IMR-90 (cell line): ENCODE measurements around the gene ALOXE3. TPM values are rescaled to one million over a fixed set of nuclear protein-coding genes. Genes with fewer than 3 reads are reported as not detected.

Source experiments
- ATAC-seq: fragments of 200-7000 bp; cut with Tn5 transposase; 2 replicates; pipeline ENCODE4 v1.9.1; 2020; ENCODE audit warnings: low read depth, mild to moderate bottlenecking, moderate library complexity
- BruUV-seq: library from RNA; stranded (reverse); fragments of 400-500 nt; replicated peaks from 2 replicates; lab custom pipeline; 2021; lab: Mats Ljungman, UMichigan
- CTCF ChIA-PET: fragments of 300-600 bp; formaldehyde crosslinking; extraction: SDS; loops from one replicate; lab custom pipeline; 2021; ENCODE audit warnings: antibody characterized with exemption; lab: Yijun Ruan, JAX
- POLR2A ChIA-PET: fragments of 300-600 bp; sonication (Branson Sonifier 250); formaldehyde crosslinking; loops from one replicate; lab custom pipeline; 2022; ENCODE audit warnings: antibody characterized with exemption; ENCODE audit not compliant: unreplicated experiment; lab: Charles Lee
- DNase-seq: peaks from one replicate; pipeline ENCODE4 v3.0.0; 2013
- H2AFZ ChIP-seq: replicated peaks from 2 replicates; pipeline ENCODE3; 2013; ENCODE audit warnings: low read length, mild to moderate bottlenecking; ENCODE audit not compliant: poor library complexity
- H2AK5ac ChIP-seq: 2 replicates; pipeline ENCODE4 v1.6.1; 2013; ENCODE audit warnings: low read depth, low read length, inconsistent platforms
- H2AK9ac ChIP-seq: replicated peaks from 2 replicates; pipeline ENCODE3; 2013; ENCODE audit warnings: mild to moderate bottlenecking, low read depth, low read length, moderate library complexity; ENCODE audit not compliant: poor library complexity
- H2BK120ac ChIP-seq: 2 replicates; pipeline ENCODE4 v1.6.1; 2013; ENCODE audit warnings: low read depth, low read length, inconsistent platforms
- H2BK15ac ChIP-seq: 3 replicates; pipeline ENCODE4 v1.6.1; 2013; ENCODE audit warnings: low read depth, low read length, inconsistent platforms
- H2BK20ac ChIP-seq: 2 replicates; pipeline ENCODE4 v1.6.1; 2013; ENCODE audit warnings: low read depth, mild to moderate bottlenecking, inconsistent platforms, low read length, moderate library complexity
- H2BK5ac ChIP-seq: 2 replicates; pipeline ENCODE4 v1.6.1; 2013; ENCODE audit warnings: mild to moderate bottlenecking, low read depth, low read length, inconsistent platforms; ENCODE audit not compliant: poor library complexity, severe bottlenecking
- H3K14ac ChIP-seq: replicated peaks from 2 replicates; pipeline ENCODE4 v1.6.1; 2013; ENCODE audit warnings: low read depth, low read length, inconsistent platforms
- H3K18ac ChIP-seq: 2 replicates; pipeline ENCODE4 v1.6.1; 2013; ENCODE audit warnings: low read depth, low read length, control low read depth
- H3K23ac ChIP-seq: 2 replicates; pipeline ENCODE4 v1.6.1; 2013; ENCODE audit warnings: low read depth, low read length, inconsistent platforms
- H3K27ac ChIP-seq: 2 replicates; pipeline ENCODE4 v1.5.1; 2013; ENCODE audit warnings: mild to moderate bottlenecking, control low read depth, low read length; ENCODE audit not compliant: insufficient read depth
- H3K27me3 ChIP-seq: 2 replicates; pipeline ENCODE4 v1.6.1; 2013; ENCODE audit warnings: low read length; ENCODE audit not compliant: control insufficient read depth, insufficient read depth
- H3K36me3 ChIP-seq: 2 replicates; pipeline ENCODE4 v1.6.1; 2013; ENCODE audit warnings: low read length, mixed read lengths; ENCODE audit not compliant: control insufficient read depth, insufficient read depth
- H3K4ac ChIP-seq: 2 replicates; pipeline ENCODE4 v1.6.1; 2013; ENCODE audit warnings: low read depth, low read length, inconsistent platforms
- H3K4me1 ChIP-seq: 2 replicates; pipeline ENCODE4 v1.6.1; 2013; ENCODE audit warnings: low read length, mixed read lengths; ENCODE audit not compliant: control insufficient read depth, insufficient read depth
- H3K4me2 ChIP-seq: 2 replicates; pipeline ENCODE4 v1.6.1; 2013; ENCODE audit warnings: low read depth, mild to moderate bottlenecking, control low read depth, low read length, moderate library complexity
- H3K4me3 ChIP-seq: 2 replicates; pipeline ENCODE4 v1.5.1; 2013; ENCODE audit warnings: low read depth, mild to moderate bottlenecking, control low read depth, low read length, moderate library complexity; ENCODE audit not compliant: insufficient read depth
- H3K56ac ChIP-seq: 2 replicates; pipeline ENCODE4 v1.6.1; 2013; ENCODE audit warnings: low read length, inconsistent platforms; ENCODE audit not compliant: insufficient read depth; ENCODE audit errors: extremely low read depth
- H3K79me1 ChIP-seq, 2 experiments: 2 replicates each; pipeline ENCODE4 v1.6.1; 2013; ENCODE audit warnings: low read length in 2 of 2, inconsistent platforms in 1 of 2, low read depth in 1 of 2
- H3K9ac ChIP-seq: 2 replicates; pipeline ENCODE4 v1.6.1; 2013; ENCODE audit warnings: low read depth, low read length, control low read depth
- H3K9me1 ChIP-seq: 2 replicates; pipeline ENCODE4 v1.6.1; 2013; ENCODE audit warnings: low read length, inconsistent platforms; ENCODE audit not compliant: insufficient read depth
- H3K9me3 ChIP-seq: 2 replicates; pipeline ENCODE4 v1.6.1; 2013; ENCODE audit warnings: low read length; ENCODE audit not compliant: control insufficient read depth, insufficient read depth
- H4K20me1 ChIP-seq: 2 replicates; pipeline ENCODE4 v1.6.1; 2013; ENCODE audit warnings: low read length, inconsistent platforms; ENCODE audit not compliant: insufficient read depth
- H4K5ac ChIP-seq: 2 replicates; pipeline ENCODE4 v1.6.1; 2013; ENCODE audit warnings: mild to moderate bottlenecking, low read depth, low read length, control low read depth
- H4K8ac ChIP-seq, 2 experiments: 2 replicates each; pipeline ENCODE4 v1.6.1; 2013; ENCODE audit warnings: low read depth in 2 of 2, low read length in 2 of 2, control low read depth in 1 of 2, inconsistent platforms in 1 of 2
- H4K91ac ChIP-seq: 2 replicates; pipeline ENCODE4 v1.6.1; 2013; ENCODE audit warnings: low read depth, low read length, inconsistent platforms; ENCODE audit not compliant: insufficient read depth
- BHLHE40 ChIP-seq: fragments of 150-350 bp; IDR thresholded peaks from 2 replicates; pipeline ENCODE4 v1.6.1; 2016; ENCODE audit warnings: mild to moderate bottlenecking, low read depth, low read length
- CEBPB ChIP-seq: IDR thresholded peaks from 2 replicates; pipeline ENCODE4 v1.6.1; 2012; ENCODE audit warnings: low read depth, low read length, improper control_type of control experiment
- CHD1 ChIP-seq: IDR thresholded peaks from 2 replicates; pipeline ENCODE4 v1.6.1; 2012; ENCODE audit warnings: low read depth, low read length, improper control_type of control experiment
- FOS ChIP-seq: fragments of 150-350 bp; IDR thresholded peaks from 2 replicates; pipeline ENCODE4 v1.6.1; 2016; ENCODE audit warnings: low read depth, low read length
- MAFK ChIP-seq: IDR thresholded peaks from 2 replicates; pipeline ENCODE4 v1.6.1; 2012; ENCODE audit warnings: low read depth, low read length, improper control_type of control experiment
- MAZ ChIP-seq: IDR thresholded peaks from 2 replicates; pipeline ENCODE4 v1.6.1; 2012; ENCODE audit warnings: low read depth, mild to moderate bottlenecking, low read length, improper control_type of control experiment, moderate library complexity, borderline replicate concordance
- MXI1 ChIP-seq: IDR thresholded peaks from 2 replicates; pipeline ENCODE4 v1.6.1; 2012; ENCODE audit warnings: low read depth, mild to moderate bottlenecking, low read length, moderate library complexity, borderline replicate concordance
- NFE2L2 ChIP-seq: fragments of 150-350 bp; IDR thresholded peaks from 2 replicates; pipeline ENCODE4 v1.6.1; 2016; ENCODE audit warnings: low read depth, mild to moderate bottlenecking, low read length
- POLR2A ChIP-seq: IDR thresholded peaks from 2 replicates; pipeline ENCODE4 v1.6.1; 2012; ENCODE audit warnings: mild to moderate bottlenecking, low read depth, low read length
- RCOR1 ChIP-seq: IDR thresholded peaks from 2 replicates; pipeline ENCODE4 v1.6.1; 2012; ENCODE audit warnings: mild to moderate bottlenecking, low read length, improper control_type of control experiment; ENCODE audit not compliant: insufficient replicate concordance
- SMC3 ChIP-seq: fragments of 150-350 bp; IDR thresholded peaks from 2 replicates; pipeline ENCODE4 v1.6.1; 2016; ENCODE audit warnings: low read depth, mild to moderate bottlenecking, antibody characterized with exemption, low read length, moderate library complexity
- WGBS, 2 experiments: methylation state at CpG; one replicate each; pipeline versions ENCODE4 v1.1.5 to v1.1.7; 2013; ENCODE audit warnings: missing lambda C conversion rate in 2 of 2; ENCODE audit not compliant: insufficient read length in 1 of 2; ENCODE audit errors: extremely low coverage in 2 of 2; 5-methylcytosine and 5-hydroxymethylcytosine counted together
- dilution Hi-C: fragments of 300-500 bp; cut with HindIII; formaldehyde crosslinking; loops from one replicate; pipeline ENCODE4 v1.14.3; 2018; ENCODE audit warnings: low sequenced_read_pairs; ENCODE audit not compliant: unreplicated experiment
- in situ Hi-C: fragments of 300-500 bp; cut with MboI; formaldehyde crosslinking; loops from 3 replicates; pipeline ENCODE4 v1.14.3; 2019; ENCODE audit warnings: low sequenced_read_pairs, inconsistent platforms, mixed read lengths
- intact Hi-C: fragments of 100-400 bp; cut with micrococcal nuclease; formaldehyde crosslinking; loops from 2 replicates; pipeline ENCODE4 v1.10.0; 2022
- polyA plus RNA-seq, 3 experiments: library from polyadenylated mRNA; depleted of rRNA; stranded (reverse); fragments of >200 nt; gene quantifications; 2 replicates each; pipeline ENCODE4 v1.2.3, GENCODE V29; 2012; ENCODE audit warnings: low replicate concordance in 1 of 3
- total RNA-seq: library from RNA; depleted of rRNA; stranded (reverse); fragments of >200 nt; gene quantifications from 2 replicates; pipeline ENCODE4 v1.2.3, GENCODE V29; 2012
- TF ChIP-seq, protein P1 (sequence below): conservative IDR thresholded peaks from 2 replicates; pipeline ENCODE4 v1.5.1; 2012; ENCODE audit warnings: mild to moderate bottlenecking, low read depth, low read length, improper control_type of control experiment

The ALOXE3 gene
- total and polyA plus RNA-seq, 2 of the 4 experiments (the other 2 are of a cell fraction): under 0.01 to 0.26 TPM

DNA sequence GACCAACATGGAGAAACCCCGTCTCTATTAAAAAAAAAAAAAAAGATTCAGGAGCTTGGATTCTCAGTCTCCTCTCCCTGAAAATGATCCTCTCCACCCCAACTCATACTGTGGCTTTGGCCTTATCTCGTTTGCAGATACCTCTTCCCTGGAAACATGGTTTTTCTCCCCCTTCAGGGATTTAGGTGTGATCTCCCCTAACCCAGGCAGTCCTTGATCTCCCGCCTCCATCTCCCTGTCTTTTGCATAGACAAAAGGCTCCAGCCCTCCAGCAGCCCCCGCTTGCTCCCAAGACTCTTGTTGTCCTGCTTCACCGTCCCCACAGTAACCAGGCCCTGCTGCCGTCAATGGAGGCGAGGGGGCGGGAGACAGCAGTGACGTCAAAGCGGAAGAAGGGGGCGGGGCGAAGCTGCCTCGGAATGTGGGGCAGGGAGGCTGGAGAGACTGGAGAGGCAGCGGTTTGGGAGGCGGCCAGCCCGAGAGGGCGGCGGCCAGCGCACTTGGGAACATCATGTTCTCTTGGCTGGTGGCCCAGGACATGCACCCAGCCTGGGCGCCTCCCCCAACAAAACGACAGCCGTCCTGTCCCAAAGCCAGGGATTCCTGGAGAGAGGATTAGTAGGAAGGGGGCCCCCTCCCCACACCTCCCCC, 35.8 kb upstream of the ALOXE3 start (continued):
- TF ChIP-seq MAZ (peak; percentile 99), FOS (peak; percentile 9; the same call in 1 of the 2 replicates), BHLHE40 (peak; percentile 77)

DNA sequence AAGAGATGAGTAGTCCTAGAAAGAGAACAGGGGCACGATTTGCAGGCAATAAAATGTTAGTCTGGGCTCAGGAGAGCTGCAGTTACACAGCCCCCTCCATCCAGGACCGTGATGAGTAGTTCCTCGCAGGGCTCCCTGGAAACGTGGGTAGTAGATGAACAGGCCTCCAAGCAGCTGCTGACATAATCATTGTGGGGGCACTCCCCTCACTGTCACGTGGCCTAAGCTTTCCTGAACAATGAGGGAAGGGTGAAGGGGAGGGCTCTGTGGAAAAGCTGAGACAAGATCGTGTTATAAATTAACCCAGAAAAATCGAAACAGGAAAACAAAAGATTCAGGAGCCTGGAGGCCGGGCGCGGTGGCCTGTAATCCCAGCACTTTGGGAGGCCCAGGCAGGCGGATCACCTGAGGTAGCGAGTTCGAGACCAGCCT, 35.2 kb upstream of the ALOXE3 start:
- peak overlapping the region; percentile 90; the same call in 1 of the 2 replicates for H2AK5ac ChIP-seq
- peak; percentile 1 for ATAC-seq
- no peak overlapping the region for H2BK120ac ChIP-seq
- H3K9ac ChIP-seq: no peak overlapping the region
- H3K36me3 ChIP-seq: peaks cover 14% of the 10 kb centered on the region
- no peak overlapping the region for H3K4me3 ChIP-seq
- intact Hi-C loops (no loop called here), in situ Hi-C loops (loop anchor here (25.0 kb wide), 1 partner anchor 916 kb away; the partner anchor contains the start of genes DVL2, GABARAP and PHF23), dilution Hi-C loops (no loop called here)
- peak overlapping the region; percentile 81 for H3K27ac ChIP-seq
- peak overlapping the region in 1 of 2 experiments; percentile 88; a peak in 1 of 4 replicates for H4K8ac ChIP-seq
- no peak overlapping the region for H3K18ac ChIP-seq
- H3K56ac ChIP-seq: no peak overlapping the region
- CTCF ChIA-PET: no interaction called here
- H3K14ac ChIP-seq: no peak overlapping the region
- H3K9me1 ChIP-seq: peaks cover 22% of the 10 kb centered on the region
- 39% methylated on average over 5 of the region's 13 CpGs; no CpG with 5 or more reads in 1 of the 2 experiments for WGBS, 2 experiments
- H3K79me1 ChIP-seq: peaks cover 3 to 40% of the 10 kb centered on the region in 2 experiments; a peak in 2 of 4 replicates
- H3K23ac ChIP-seq: no peak overlapping the region; the same call in 1 of the 2 replicates
- peak; percentile 97 for DNase-seq
- no TSS peak for BruUV-seq
- peaks cover 11% of the 10 kb centered on the region for H4K20me1 ChIP-seq
- H2BK15ac ChIP-seq: no peak overlapping the region
- no peak overlapping the region for H2BK20ac ChIP-seq
- no peak overlapping the region for H4K5ac ChIP-seq
- no peak overlapping the region for H3K4me2 ChIP-seq
- H2AFZ ChIP-seq: peak overlapping the region; percentile 7
- peaks cover 23% of the 10 kb centered on the region for H3K4me1 ChIP-seq
- no peak overlapping the region for H2AK9ac ChIP-seq
- peak overlapping the region; percentile 35 for H3K4ac ChIP-seq
- POLR2A ChIA-PET: interaction anchor here (1.2 kb wide), 1 partner anchor 20 kb away, joined by 4 read pairs; no protein-coding TSS in a partner anchor
- H3K27me3 ChIP-seq: no peaks in the 10 kb centered on the region
- peak overlapping the region; percentile 9; the same call in 1 of the 2 replicates for H4K91ac ChIP-seq
- peak overlapping the region; percentile 73 for H2BK5ac ChIP-seq
- no peaks in the 10 kb centered on the region for H3K9me3 ChIP-seq
- TF ChIP-seq MAFK (peak; percentile 18; the same call in 1 of the 2 replicates), RCOR1 (no peak), MAZ (peak; percentile 95), BHLHE40 (peak; percentile 87), SMC3 (no peak), NFE2L2 (no peak), FOS (peak; percentile 42; the same call in 1 of the 2 replicates), CHD1 (no peak), CEBPB (0 out of 2 replicates have a peak, but pooled peaks have one; percentile 11), POLR2A (peak; percentile 8; the same call in 1 of the 2 replicates), MXI1 (peak; percentile 59; the same call in 1 of the 2 replicates)
- TF ChIP-seq, protein P1, sequence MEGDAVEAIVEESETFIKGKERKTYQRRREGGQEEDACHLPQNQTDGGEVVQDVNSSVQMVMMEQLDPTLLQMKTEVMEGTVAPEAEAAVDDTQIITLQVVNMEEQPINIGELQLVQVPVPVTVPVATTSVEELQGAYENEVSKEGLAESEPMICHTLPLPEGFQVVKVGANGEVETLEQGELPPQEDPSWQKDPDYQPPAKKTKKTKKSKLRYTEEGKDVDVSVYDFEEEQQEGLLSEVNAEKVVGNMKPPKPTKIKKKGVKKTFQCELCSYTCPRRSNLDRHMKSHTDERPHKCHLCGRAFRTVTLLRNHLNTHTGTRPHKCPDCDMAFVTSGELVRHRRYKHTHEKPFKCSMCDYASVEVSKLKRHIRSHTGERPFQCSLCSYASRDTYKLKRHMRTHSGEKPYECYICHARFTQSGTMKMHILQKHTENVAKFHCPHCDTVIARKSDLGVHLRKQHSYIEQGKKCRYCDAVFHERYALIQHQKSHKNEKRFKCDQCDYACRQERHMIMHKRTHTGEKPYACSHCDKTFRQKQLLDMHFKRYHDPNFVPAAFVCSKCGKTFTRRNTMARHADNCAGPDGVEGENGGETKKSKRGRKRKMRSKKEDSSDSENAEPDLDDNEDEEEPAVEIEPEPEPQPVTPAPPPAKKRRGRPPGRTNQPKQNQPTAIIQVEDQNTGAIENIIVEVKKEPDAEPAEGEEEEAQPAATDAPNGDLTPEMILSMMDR: no peak
